HepG2 (cell line): ENCODE results near the gene CDC42EP4. TPM values are rescaled to one million over a fixed set of nuclear protein-coding genes. Genes with fewer than 3 reads are reported as not detected.

ENCODE experiments used
- CHCHD3 ChIP-seq: sonication (generic); formaldehyde crosslinking; IDR thresholded peaks from 2 replicates; pipeline ENCODE4 v1.8.0; 2022; ENCODE audit warnings: mild to moderate bottlenecking, missing genetic modification reagents, moderate library complexity
- E2F2 ChIP-seq: sonication (generic); formaldehyde crosslinking; IDR thresholded peaks from 2 replicates; pipeline ENCODE4 v1.4.0; 2020; ENCODE audit warnings: missing genetic modification reagents, borderline replicate concordance
- EP300 ChIP-seq, 3 experiments: sonication (generic) in 1 of 3; formaldehyde crosslinking in 1 of 3; IDR thresholded peaks; 2 replicates each; pipeline versions ENCODE4 v1.5.1 to v1.6.1; 2011 to 2020; ENCODE audit warnings: low read depth in 2 of 3, low read length in 2 of 3, borderline replicate concordance in 1 of 3, improper control_type of control experiment in 1 of 3, mild to moderate bottlenecking in 1 of 3, missing genetic modification reagents in 1 of 3, moderate library complexity in 1 of 3
- GABPA ChIP-seq, 2 experiments: IDR thresholded peaks; 2 replicates each; pipeline ENCODE4 v1.6.1; 2011 to 2016; ENCODE audit warnings: low read depth in 2 of 2, low read length in 1 of 2, missing biosample characterization in 1 of 2, missing genetic modification characterization in 1 of 2
- HOMEZ ChIP-seq: IDR thresholded peaks from 2 replicates; pipeline ENCODE4 v1.6.1; 2016; ENCODE audit warnings: low read depth
- ISX ChIP-seq: sonication (generic); formaldehyde crosslinking; conservative IDR thresholded peaks from 2 replicates; pipeline ENCODE4 v1.5.0; 2020; ENCODE audit warnings: missing genetic modification reagents
- MATR3 ChIP-seq: sonication (generic); formaldehyde crosslinking; IDR thresholded peaks from 2 replicates; pipeline ENCODE4 v1.4.0; 2020; ENCODE audit warnings: missing genetic modification reagents
- MEF2D ChIP-seq: sonication (generic); formaldehyde crosslinking; IDR thresholded peaks from 2 replicates; pipeline ENCODE4 v1.5.1; 2020; ENCODE audit warnings: mild to moderate bottlenecking, missing genetic modification reagents
- MXD4 ChIP-seq: IDR thresholded peaks from 2 replicates; pipeline ENCODE4 v1.6.1; 2016; ENCODE audit warnings: mild to moderate bottlenecking, missing biosample characterization, missing genetic modification reagents
- NR3C1 ChIP-seq: sonication (generic); formaldehyde crosslinking; IDR thresholded peaks from 2 replicates; pipeline ENCODE4 v1.4.0; 2020; ENCODE audit warnings: missing genetic modification reagents
- REST ChIP-seq, 2 experiments: IDR thresholded peaks; 2 replicates each; pipeline ENCODE4 v1.6.1; 2011 to 2012; ENCODE audit warnings: low read length in 2 of 2, borderline replicate concordance in 1 of 2, low read depth in 1 of 2, mild to moderate bottlenecking in 1 of 2, moderate library complexity in 1 of 2
- RNF2 ChIP-seq: fragments of 450-650 bp; conservative IDR thresholded peaks from 2 replicates; pipeline ENCODE4 v1.6.1; 2016; ENCODE audit warnings: low read depth
- SRSF4 ChIP-seq: fragments of 200-400 bp; formaldehyde crosslinking; IDR thresholded peaks from one replicate; pipeline ENCODE4 v1.6.1; 2018; ENCODE audit warnings: mild to moderate bottlenecking, low read depth, low read length, moderate library complexity; ENCODE audit not compliant: poor library complexity, severe bottlenecking
- THYN1 ChIP-seq: sonication (generic); formaldehyde crosslinking; IDR thresholded peaks from 2 replicates; pipeline ENCODE4 v1.8.1; 2023; ENCODE audit warnings: low read depth, mild to moderate bottlenecking, moderate library complexity, missing genetic modification reagents, borderline replicate concordance
- YEATS2 ChIP-seq: sonication (generic); formaldehyde crosslinking; IDR thresholded peaks from 2 replicates; pipeline ENCODE4 v1.4.0; 2020; ENCODE audit warnings: missing genetic modification reagents, borderline replicate concordance
- ZBTB39 ChIP-seq: sonication (generic); formaldehyde crosslinking; IDR thresholded peaks from 2 replicates; pipeline ENCODE4 v1.5.0; 2020; ENCODE audit warnings: missing genetic modification reagents
- ZFYVE20 ChIP-seq: sonication (generic); formaldehyde crosslinking; IDR thresholded peaks from 2 replicates; pipeline ENCODE4 v1.8.0; 2023; ENCODE audit warnings: low read depth, mild to moderate bottlenecking, moderate library complexity, missing genetic modification reagents, borderline replicate concordance
- ZNF160 ChIP-seq: sonication (generic); formaldehyde crosslinking; IDR thresholded peaks from 2 replicates; pipeline ENCODE4 v1.8.0; 2022; ENCODE audit warnings: mild to moderate bottlenecking, inconsistent platforms, missing genetic modification reagents
- ZNF224 ChIP-seq: sonication (generic); formaldehyde crosslinking; IDR thresholded peaks from 2 replicates; pipeline ENCODE4 v1.5.0; 2020; ENCODE audit warnings: mild to moderate bottlenecking, missing genetic modification reagents
- ZNF263 ChIP-seq: sonication (generic); formaldehyde crosslinking; IDR thresholded peaks from 2 replicates; pipeline ENCODE4 v1.4.0; 2020; ENCODE audit warnings: missing genetic modification reagents
- ZNF44 ChIP-seq: sonication (generic); formaldehyde crosslinking; IDR thresholded peaks from 2 replicates; pipeline ENCODE4 v1.5.1; 2020; ENCODE audit warnings: mild to moderate bottlenecking, missing genetic modification reagents
- polyA plus RNA-seq, 8 experiments: library from polyadenylated mRNA; depleted of rRNA in 3 of 8; stranded (reverse) in 7 of 8; unstranded in 1 of 8; fragments of >200 nt; fragmentation: Illumina TruSeq in 4 of 8; extraction: Trizol in 4 of 8; gene quantifications; 2 replicates each; pipeline versions ENCODE4 v1.2.1 to v1.2.3, GENCODE V29; 2011 to 2016; ENCODE audit warnings: low read depth in 4 of 8, missing spikeins in 1 of 8, mixed read lengths in 1 of 8; ENCODE audit not compliant: insufficient read depth in 1 of 8
- total RNA-seq, 5 experiments: library from RNA; depleted of rRNA; stranded (reverse); fragments of >200 nt; fragmentation: Illumina TruSeq; extraction: Trizol; gene quantifications; 2 replicates each; pipeline ENCODE4 v1.2.3, GENCODE V29; 2016; ENCODE audit warnings: low read depth in 1 of 5

The CDC42EP4 gene
- total and polyA plus RNA-seq, 2 of the 13 experiments (the other 11 are each of a cell fraction or from before 2014, with no cell fraction given) = 19.0 to 54.0 TPM

- TF ChIP-seq E2F2 (CRISPR knock-in tag) (no peak), ZNF263 (CRISPR knock-in tag) (peak; percentile 41; the same call in 1 of the 2 replicates), RNF2 (no peak), YEATS2 (CRISPR knock-in tag) (no peak), ZBTB39 (CRISPR knock-in tag) (peak; percentile 17; the same call in 1 of the 2 replicates), NR3C1 (CRISPR knock-in tag) (no peak), ZNF224 (CRISPR knock-in tag) (no peak), MXD4 (no peak), MATR3 (CRISPR knock-in tag) (no peak), REST (IDR thresholded peaks at IDR 0.05; ENCODE audit: borderline replicate concordance in 1 of 2, low read depth in 1 of 2, low read length in 2 of 2) (0 out of 4 replicates have a peak, but pooled peaks of 1 of the 2 experiments have one; percentile 24), EP300 (IDR thresholded peaks at IDR 0.05; ENCODE audit: low read depth in 2 of 2, low read length in 2 of 2) (peak in 1 of 2 experiments; percentile 82; a peak in 1 of 4 replicates), EP300 (CRISPR knock-in tag; IDR thresholded peaks at IDR 0.05; ENCODE audit: borderline replicate concordance) (no peak), ISX (no peak), ZNF44 (CRISPR knock-in tag) (no peak), HOMEZ (CRISPR knock-in tag) (0 out of 2 replicates have a peak, but pooled peaks have one; percentile 30), THYN1 (no peak), CHCHD3 (CRISPR knock-in tag) (no peak), SRSF4 (no peak), ZNF160 (CRISPR knock-in tag) (no peak), MEF2D (CRISPR knock-in tag) (peak; percentile 96), GABPA (IDR thresholded peaks at IDR 0.05; ENCODE audit: low read depth, low read length) (no peak), GABPA (CRISPR knock-in tag; IDR thresholded peaks at IDR 0.05; ENCODE audit: low read depth) (no peak), ZFYVE20 (no peak)
Observed at GRCh38 chr17:73278049-73278464, 33.7 kb downstream of the CDC42EP4 start (continued).
